NCI-H2107 treated with DMSO at 0.1 percent for 48 hours (cell line): ENCODE results near the gene PTMS.

Experiments used
- DNase-seq: peaks from one replicate; lab custom pipeline; 2025; ENCODE audit not compliant: unreplicated experiment; lab: John Stamatoyannopoulos, UW

PTMS gene

DNA sequence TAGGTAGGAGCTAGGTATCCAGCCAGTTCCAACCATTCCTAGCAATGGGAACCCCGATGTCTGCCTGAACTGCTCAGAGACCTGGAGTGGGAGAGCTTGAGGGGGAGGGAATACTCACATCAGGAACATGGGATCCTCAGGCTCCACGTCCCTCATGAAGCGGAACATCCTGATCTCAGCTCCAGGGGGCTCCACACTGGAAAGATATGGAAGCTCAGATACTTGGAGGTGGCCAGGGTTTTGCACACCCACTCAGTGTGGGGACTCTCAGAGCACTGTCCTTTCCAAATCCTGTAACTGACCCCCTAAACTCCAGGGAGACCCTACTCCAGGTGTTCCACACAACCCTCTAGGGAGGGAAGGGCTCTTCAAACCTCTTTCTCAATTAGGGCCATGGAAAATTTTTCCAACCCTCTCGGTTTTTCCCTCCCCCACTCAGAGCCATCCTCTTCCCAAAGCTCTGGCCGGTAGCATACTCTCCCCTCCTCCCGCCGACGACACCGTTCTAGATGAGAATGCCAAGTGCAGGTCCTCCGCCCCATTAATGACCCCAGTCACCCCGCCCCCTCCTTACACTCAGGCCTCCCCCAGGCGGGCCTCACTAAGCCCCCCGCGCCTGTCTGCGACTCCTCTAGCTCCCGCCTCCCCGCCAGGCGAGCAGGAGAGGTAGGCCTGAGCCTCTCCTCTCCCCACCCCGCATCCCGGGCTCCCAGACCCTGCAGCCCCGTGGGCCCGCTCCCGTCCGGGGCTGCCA lies 13.8 kb upstream of the PTMS start:
- no peak for DNase-seq

DNA sequence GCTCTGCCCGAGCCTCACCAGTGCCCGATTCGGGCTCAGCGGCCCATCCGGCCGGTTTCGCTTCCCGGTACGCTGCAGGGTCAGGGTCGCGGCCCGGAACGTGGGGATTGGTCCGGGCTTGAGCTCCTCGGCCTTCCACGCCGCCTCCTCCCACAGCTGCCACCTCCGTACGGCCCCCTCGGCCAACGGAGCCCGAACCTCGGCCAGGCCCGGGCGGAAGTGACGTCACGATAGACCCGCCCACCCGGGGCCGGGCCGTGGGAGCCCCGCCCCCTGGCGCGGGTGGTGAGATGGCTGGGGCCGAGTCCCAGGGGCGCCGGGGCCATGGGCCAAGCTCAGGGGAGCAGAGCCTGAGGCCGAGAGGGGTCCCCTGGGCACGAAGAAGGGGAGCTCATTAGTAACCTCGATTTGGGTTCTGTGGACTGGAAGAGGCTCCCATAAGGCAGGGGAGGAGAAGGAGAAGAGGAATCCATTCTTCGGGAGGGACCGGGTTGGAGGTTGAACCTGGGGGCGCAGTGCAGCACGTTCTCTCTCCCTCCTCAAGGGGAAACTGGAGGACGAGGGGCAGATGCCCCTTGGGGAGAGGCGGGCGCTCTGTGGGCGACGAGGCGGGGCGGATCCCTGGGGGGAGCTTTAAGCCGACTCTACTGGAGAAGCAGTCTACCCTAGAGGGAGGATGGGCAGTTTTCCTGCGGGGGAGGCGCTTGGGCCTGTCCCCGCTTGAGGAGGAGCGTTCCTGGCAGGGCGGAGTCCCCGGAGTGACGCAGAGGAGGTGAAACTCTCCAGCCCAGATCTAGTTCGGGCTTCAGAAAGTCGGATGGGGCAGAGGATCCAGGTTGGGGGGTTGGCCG lies 13.0 kb upstream of the PTMS start, which contains the start of gene MLF2:
MLF2 (minus strand) TSS at position 221 of the 851 bp plus-strand sequence. CDS start 807 bp downstream, outside the sequence.
- DNase-seq = peak; percentile 97

DNA sequence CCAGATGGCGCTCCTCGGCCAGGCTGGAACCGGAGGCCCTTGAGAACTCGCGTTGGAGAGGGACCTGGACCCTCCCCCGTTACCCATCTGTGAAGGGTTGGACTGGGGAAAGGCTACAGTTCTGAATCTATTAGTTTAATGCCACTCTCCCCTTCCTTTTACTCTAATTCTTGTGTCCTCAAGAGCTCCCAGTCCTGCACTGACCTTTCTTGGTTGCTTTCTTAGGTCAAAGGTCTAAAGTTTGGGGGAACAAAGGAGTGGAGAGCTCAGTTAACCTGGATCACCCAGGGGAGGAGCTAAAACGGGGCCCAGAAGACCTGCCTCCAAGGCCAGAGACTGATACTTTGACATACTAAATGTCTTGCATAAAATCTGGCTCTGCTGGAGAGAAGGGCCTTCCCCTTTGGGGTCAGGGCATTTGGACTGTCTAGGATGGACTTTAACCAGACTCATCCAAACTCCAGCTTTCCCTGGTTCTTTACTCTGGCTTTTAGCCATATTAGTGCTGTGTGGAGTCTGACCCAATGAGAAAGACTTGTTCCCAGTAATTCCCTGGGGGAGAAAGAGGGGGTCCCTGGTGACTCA lies 12.3 kb upstream of the PTMS start:
- no peak for DNase-seq

DNA sequence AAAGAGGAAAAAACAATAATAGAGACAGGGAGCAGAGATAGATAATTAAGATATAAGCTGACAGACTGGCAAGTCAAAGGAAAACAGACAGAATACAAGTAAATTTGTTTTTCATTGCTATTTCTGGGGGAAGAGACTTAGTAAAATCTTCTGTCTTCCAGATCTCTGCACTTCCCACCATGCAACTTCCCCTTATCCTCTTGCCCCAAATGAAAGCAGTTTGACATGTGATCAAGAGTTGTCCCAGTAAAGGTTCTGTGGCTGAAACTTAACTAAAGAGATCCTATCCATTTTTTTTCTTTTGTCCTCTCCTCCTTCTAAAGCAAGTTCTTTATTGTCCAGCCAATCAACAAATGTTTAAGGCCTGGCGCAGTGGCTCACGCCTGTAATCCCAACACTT lies 11.8 kb upstream of the PTMS start:
- no peak for DNase-seq

DNA sequence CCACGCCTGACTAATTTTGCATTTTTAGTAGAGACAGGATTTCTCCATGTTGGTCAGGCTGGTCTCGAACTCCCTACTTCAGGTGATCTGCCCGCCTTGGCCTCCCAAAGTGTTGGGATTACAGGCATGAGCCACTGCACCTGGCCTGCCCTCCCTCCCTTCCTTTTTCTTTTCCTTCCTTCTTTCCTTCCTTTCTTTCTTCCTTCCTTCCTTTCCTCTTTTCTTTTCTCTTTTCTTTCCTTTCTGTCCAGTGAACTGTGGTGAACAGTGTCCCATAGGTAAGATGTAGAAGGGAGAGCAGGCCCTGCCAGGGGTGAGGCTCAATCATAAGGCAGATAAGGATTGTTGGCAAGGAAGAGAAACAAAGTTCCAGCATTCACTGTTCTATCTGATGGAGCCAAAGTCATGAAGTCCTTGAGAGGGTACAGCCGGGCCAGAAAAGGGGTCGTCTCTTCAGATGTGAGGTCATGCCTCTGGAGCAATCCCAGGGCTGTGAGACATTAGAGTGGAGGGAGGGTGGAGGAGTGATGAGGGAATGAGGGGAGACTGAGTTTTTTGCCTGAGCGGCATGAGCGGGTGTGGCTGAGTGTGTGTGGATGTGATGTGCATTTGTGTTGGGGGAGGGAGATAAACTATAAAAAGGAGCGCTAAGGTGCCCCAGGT lies 9.0 kb upstream of the PTMS start:
- DNase-seq = no peak

DNA sequence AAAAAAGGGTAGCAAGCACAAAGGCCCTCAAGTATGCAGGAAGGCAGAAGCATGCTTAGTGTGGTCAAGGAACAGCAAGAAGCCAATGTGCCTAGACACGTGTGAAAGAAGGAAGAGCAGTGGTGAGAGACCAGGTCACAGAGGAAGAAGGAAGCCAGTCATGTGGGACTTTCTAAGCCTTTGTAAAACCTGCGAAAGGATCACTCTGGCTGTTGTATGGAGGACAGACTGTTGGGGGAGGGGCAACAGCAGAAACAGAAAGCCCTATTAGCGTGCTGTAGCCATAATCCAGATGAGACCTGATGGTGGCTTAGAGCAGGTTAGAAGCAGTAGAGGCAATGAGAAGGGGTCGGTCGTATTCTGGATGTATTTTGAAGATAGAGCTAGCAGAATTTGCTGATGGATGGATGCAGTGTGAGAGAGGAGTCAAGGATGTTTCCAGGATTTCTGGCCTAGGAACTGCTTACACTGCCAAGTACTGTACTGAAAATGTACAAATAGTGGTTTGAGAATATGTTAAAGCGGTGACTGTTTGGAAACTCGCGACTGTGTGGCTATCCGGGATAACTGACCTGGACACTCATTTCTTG lies 7.6 kb upstream of the PTMS start:
- DNase-seq = no peak

DNA sequence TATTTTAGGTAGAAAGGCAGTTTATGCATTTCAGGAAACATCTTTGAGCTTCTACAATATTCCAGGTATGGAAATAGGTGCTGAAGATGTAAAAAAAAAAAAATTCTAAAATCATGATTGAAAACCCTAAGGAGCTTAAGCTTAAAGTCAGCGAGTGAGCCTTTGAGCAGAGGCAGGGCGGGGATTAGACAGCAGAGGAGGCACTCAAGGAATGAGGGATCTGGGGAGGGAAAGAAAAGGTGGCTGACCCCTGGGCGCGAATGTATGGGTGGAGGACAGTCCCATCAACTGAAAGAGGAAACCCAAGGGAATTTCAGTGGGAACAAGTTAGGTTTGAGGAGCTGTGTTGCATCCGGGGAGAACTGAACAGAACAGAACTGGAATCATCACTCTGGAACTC lies 6.4 kb upstream of the PTMS start:
- DNase-seq = no peak

DNA sequence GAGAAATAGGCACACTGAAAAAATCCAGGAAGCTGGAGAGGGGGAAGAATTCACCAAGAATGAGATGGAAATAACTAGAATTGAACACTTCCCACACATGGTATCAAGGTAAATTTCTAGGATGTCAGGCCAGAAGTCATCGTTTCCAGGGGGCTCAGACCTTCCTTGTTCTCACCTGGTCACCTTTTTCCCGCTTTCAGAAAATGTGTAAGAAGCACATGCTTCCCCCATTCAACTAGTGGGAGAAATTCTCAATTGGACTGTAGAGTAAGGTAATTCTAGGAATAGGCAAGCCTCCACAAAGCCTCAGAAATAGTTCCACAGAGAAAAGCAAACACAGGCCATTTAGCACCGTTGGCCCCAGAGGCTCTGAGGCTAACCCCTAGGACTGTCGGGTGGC lies 2.8 kb upstream of the PTMS start:
- no peak for DNase-seq

DNA sequence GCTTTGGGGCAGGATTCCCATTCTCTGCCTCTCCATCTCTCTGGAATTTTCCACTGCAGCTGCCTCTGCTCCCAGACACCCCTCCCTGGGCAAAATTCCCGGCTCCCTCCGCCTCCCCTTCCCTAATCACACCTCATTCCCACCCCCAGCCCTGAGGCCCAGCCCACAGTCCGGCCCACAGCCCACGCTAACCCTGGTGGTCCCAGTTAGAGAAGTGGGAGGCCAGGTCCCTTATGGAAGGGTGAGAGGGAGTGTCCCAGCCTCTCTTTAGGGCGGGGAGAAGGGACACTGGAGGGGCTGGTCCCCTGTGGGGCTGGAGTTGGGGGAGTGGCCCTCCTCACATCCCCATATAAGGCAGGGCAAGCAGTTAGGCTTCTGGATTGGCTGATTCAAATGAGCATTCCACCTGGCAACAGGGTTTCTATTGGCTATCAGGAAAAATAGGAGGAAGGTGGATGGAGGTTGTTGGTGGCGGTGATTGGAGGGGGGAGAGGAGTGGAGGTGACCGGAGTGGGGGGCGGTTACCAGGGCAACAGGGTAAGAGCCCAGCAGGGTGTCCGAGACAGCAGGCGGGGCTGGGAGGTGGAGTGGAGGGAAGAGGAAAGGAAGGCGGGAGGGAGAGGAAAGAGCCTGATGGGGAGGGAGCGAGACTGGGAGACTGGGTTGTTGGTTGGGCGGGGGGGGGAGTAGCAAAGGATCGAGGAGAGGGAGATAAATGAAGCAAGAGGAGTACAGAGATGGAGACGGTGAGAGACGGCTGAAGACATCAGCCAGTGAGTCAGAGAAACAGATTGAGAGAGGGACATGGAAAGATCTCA lies 1.9 kb upstream of the PTMS start:
- peak; percentile 99 for DNase-seq

DNA sequence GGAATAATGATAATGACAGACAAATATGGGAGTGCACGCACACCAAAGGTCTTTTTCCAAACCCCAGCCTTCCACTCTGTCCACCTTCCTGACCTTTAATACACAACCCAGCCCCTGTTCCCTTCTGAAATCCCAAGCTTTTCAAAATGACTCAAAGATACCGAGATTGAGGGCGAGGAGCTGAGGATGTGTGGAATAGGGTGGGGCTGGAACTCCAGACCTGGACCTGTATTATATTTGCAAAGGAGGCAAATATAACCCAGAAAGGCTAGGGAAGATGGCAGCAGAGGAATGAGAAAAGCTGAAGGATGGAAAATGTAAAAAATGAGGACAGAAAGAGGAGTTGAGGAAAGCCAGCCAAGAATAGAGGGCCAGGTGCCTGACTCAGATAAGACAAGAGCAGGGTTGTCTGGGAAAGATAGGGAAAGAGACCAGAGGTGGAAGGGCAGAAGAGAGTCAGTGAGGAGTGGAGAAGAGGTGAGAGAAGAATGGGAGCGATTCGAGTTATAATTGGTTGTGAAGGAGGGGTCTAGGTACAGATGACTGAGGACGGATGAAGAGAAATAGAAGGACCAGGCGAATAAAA lies 1.0 kb upstream of the PTMS start:
- DNase-seq = peak; percentile 71

DNA sequence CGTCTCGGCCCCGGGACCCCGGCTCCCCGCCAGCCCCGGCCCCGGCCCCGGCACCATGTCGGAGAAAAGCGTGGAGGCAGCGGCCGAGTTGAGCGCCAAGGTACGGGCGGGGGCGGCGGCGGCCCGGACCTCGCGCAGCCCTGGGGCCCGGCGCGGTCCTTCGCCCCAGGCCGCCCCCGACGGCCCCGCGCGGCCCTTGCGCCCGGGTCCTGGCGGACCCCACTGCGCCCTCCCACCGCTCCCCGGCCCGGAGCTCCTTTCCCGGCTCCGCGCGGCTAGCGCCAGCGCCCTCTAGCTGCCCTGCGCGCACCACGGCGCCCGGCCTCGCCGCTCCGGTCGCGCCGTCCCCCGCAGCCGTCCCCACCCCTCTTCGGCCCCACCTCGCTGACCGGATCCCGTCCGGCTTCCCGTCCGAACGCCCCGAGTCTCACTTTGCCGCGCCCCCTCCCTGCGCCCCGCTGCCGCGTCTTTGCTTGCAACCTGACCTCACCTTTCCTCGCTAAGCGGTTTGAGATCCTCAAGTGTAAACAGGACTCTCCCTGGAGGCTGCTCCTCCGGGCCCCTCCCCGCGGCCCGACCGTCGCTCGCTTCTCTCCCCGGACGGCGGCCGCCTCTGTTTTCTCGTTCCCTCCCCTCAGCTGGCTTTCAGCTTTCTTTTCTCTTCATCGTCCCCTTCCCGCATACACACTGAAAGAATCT lies 637 bp downstream of the PTMS start:
- peak; percentile 15 for DNase-seq

DNA sequence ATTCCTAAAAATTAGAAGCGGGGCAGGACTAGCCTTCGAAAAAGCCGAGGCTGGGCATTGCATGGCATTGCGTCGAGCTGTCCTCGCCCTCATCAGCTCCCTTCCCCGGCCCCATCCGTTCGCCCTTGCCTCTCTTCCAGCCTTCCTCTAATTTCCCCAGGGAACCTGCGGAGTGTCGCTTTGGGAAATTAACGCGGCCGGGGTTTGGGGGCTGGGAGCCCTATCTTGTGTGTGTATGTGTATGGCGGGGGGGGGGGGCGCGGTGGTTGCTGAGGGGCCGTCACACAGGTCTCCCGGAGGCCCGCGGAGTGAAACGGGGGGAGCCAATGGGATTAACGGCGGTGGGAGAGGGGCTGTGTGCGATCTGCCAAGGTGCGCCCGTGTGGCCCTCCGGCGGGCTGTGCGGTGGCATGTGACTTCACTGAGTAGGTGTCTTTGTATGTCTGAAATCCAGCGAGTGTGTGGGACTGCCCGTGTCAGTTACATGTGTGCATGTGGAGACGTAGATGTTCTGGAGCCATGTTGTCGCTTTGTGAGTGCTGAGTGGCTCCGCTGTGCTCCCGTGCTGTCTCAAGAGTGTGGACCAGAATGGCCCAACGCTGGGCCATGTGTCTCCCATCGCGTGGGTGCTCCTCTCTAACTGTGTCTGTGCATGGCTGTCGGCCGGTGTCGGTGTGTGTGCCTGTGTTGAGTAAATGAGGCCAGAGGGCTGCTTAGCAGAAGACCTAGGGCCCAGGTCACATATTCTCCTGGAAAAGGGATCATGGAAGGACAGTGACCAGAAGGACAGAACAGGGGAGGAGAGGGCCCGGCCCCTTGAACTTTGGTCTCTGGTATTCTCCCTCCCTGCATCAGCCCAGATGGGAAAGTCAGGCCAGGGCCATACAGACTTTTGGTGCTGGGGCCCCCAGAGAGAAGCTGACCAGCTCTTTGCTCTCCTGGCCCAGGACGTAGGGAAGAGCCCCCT lies 1.5 kb downstream of the PTMS start:
- peak; percentile 17 for DNase-seq

DNA sequence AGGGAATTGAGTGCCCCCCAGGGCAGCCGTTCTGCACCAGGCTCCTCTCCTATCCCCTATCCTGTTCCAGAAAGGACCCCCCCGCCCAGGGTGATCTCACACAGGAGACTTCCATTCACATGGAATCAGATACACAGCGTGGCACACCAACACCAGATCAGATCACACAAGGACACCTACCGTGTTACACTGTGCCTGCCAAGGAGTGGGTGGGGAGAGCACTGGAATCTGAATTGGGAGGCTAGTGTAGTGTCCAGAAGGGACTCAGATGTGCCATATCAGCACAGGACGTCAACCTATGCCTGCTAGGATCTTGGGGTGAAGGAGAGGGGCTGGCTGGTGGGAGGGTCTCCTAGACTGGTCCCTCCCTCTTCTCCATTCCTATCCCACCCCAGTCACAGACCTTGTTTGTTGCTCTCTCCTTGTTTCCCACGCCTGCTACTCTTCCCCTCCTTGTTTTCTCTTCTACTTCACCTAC lies 2.3 kb downstream of the PTMS start:
- DNase-seq = no peak

DNA sequence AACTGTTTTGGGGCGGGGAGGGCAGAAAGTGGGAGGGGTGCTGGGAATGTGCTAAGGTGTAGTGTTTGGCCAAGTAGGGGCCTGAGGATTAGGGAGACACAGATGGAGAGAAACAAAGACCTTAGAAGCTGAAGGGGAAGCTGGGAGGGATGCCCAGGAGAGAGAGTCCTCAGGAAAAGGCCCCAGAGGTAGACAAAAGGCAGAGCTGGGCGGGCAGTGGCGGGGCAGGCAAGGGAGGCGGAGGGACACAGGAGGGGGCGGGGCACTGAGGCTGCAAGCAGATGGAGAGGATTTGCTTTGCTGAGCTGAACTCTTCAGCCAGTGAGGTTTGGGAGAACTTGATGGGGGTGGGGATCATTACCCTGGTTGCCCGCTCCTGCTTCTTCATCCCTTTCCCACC lies 2.8 kb downstream of the PTMS start:
- peak; percentile 23 for DNase-seq

DNA sequence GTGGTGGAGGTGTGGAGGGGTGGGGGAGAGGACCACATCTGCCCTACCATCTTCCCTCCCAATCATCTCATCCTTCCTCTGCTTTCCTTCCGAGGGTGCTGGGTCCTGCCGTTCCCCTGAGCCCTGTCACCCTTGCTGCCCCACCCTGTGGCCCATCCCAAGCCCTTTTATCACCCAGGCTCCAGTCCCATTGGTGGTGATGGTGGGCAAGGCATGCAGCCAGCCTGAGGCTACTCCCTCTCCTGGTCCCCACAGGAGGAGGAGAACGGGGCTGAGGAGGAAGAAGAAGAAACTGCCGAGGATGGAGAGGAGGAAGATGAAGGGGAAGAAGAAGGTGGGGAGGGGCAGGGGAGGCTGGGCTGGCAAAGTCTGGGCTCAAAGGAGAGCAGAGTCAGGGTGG lies 3.5 kb downstream of the PTMS start:
- DNase-seq = no peak

DNA sequence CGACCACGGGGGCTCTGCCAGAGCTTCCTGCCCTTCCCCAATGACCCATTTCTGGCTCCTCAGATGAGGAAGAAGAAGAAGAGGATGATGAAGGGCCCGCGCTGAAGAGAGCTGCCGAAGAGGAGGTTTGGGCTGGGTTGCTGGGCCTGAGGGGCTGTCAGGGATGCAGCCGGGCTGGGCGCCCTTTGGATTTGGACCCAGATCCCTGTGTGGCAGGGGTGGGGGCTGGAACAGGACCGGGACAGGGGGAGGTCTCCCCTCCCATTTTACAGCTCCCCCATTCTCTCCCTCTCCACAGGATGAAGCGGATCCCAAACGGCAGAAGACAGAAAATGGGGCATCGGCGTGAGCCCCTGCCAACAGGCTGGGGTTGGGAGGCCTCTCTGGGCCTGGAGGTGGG lies 3.9 kb downstream of the PTMS start:
- DNase-seq = no peak

DNA sequence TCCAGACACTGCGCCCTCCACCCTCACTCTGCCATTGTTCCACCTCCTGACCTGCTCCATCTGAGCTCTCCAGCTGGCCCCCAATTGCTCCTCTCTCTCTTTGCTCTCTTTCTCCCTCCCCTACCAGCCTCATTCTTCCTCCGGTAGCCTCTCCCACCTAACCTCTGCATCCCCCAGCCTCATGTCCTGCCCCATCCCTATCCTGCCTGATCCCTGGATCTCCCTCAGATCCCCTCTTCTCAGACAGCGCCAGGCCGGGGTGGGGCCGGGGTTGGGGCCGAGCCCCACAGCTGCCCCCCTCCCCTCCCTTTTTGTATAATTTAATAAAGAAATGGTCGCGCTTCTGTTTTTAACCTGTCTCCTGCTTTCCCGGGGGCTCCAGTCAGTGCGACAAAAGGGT lies 4.4 kb downstream of the PTMS start:
- DNase-seq = no peak

DNA sequence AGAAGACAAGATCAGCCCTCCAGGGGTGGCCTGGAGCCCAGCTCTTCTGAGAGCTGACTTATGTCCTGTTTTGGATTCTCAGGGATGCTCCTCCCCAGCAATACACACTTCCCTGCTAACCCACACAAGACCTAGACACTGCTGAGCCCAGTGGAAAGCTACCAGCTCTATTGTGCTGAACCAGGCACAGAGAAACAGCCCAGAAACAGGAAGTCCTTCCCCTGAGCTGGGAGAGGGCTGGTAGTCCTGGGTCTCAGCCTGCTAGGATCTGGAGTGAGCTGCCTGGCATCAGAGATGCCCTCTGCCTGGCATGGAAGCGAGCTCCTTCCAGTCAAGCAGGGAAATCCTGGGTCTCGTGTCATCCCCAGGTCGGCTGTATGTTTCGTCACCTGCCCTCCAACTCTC lies 4.9 kb downstream of the PTMS start:
- DNase-seq = no peak
